OCI-LY3 (cell line): ENCODE data around the gene RIMKLB.
"Not testable (repeated sequence)": the region's sequence is repeated elsewhere in the genome, so short reads cannot be mapped to it uniquely, and the experiment has no call there.

Experiments used
- H2AFZ ChIP-seq: fragments of 200-600, 300-600 bp; shearing (Covaris generic); 2 replicates; pipeline ENCODE4 v1.6.0; 2014; ENCODE audit warnings: antibody characterized with exemption, low read depth, low read length
- H3K27ac ChIP-seq: fragments of 200-600, 300-600 bp; sonication (generic); 2 replicates; pipeline ENCODE4 v1.5.1; 2014; ENCODE audit warnings: mild to moderate bottlenecking, low read length, moderate library complexity, mixed read lengths
- H3K27me3 ChIP-seq: fragments of 200-600, 300-600 bp; sonication (generic); 2 replicates; pipeline ENCODE4 v1.6.1; 2014; ENCODE audit warnings: low read depth, low read length, mixed read lengths
- H3K36me3 ChIP-seq: fragments of 200-600, 300-600 bp; sonication (generic); replicated peaks from 2 replicates; pipeline ENCODE3; 2014; ENCODE audit warnings: low read depth, low read length, mixed read lengths
- H3K4me1 ChIP-seq: fragments of 300-600, 200-600 bp; sonication (generic); 2 replicates; pipeline ENCODE4 v1.6.1; 2014; ENCODE audit warnings: low read length, mixed read lengths
- H3K4me2 ChIP-seq: fragments of 200-600, 300-600 bp; sonication (generic); 2 replicates; pipeline ENCODE4 v1.6.1; 2014; ENCODE audit warnings: low read length, mixed read lengths
- H3K4me3 ChIP-seq: fragments of 300-600, 200-600 bp; sonication (generic); 2 replicates; pipeline ENCODE4 v1.5.1; 2014; ENCODE audit warnings: antibody characterized with exemption, mild to moderate bottlenecking, low read length, moderate library complexity
- H3K79me2 ChIP-seq: fragments of 300-600, 200-600 bp; shearing (Covaris generic); 2 replicates; pipeline ENCODE4 v1.6.1; 2014; ENCODE audit warnings: mild to moderate bottlenecking, low read length, mixed read lengths
- H3K9ac ChIP-seq: fragments of 300-600, 200-600 bp; shearing (Covaris generic); 2 replicates; pipeline ENCODE4 v1.6.0; 2014; ENCODE audit warnings: mild to moderate bottlenecking, low read length, moderate library complexity
- H3K9me3 ChIP-seq: fragments of 200-600, 300-600 bp; shearing (Covaris generic); 2 replicates; pipeline ENCODE4 v1.6.1; 2014; ENCODE audit warnings: low read length, mixed read lengths; ENCODE audit not compliant: insufficient read depth
- H4K20me1 ChIP-seq: fragments of 200-600, 300-600 bp; sonication (generic); 2 replicates; pipeline ENCODE4 v1.6.1; 2016; ENCODE audit warnings: low read length, mixed read lengths; ENCODE audit not compliant: insufficient read depth
- EZH2phosphoT487 ChIP-seq: fragments of 200-600 bp; shearing (Covaris generic); IDR thresholded peaks from 2 replicates; pipeline ENCODE4 v1.6.1; 2018; ENCODE audit warnings: antibody characterized with exemption, mixed run types, low read depth
- TF ChIP-seq, protein P1 (sequence below): fragments of 200-600, 300-600 bp; sonication (generic); IDR thresholded peaks from 2 replicates; pipeline ENCODE4 v1.5.1; 2014; ENCODE audit warnings: antibody characterized with exemption, low read length, low read depth

RIMKLB gene

DNA sequence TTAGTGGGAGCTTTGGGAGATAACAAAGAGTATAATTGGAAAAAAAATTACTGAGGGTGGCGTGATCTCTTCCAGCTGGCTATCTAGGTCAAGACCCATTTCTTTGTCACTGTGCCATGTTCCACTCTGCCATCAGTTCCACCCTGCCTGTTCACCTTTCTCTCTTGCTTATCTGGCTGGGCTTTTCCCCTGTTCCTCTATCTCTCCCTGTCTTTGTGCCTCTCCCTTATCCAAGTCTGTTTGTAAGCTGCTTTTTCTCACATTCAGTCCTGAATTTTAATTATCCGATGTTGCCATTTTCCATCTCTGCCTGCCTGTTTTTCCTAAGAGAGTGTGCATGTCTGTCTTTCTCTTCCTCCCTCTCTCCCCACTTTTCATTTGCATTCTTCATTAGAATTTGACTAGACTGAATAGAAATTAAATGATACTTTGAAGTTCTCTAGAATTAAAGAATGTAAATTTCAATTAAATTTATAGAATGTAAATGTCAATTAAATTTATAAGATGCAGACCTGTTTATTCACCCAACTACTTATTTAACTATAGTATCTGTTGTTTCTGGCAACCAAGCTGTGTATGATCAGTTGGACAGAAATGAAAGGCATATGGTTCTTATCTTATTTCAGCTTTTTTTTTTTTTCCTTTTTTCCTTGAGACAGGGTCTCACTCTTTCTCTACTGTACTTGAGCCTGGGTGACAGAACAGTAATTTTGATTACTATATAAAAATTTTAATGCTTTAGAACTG, 83.8 kb downstream of the RIMKLB start:
- H3K9me3 ChIP-seq = no peaks in the 10 kb centered on the region
- no peak overlapping the region for H3K4me3 ChIP-seq
- TF ChIP-seq EZH2phosphoT487 = no peak
- TF ChIP-seq, protein P1, sequence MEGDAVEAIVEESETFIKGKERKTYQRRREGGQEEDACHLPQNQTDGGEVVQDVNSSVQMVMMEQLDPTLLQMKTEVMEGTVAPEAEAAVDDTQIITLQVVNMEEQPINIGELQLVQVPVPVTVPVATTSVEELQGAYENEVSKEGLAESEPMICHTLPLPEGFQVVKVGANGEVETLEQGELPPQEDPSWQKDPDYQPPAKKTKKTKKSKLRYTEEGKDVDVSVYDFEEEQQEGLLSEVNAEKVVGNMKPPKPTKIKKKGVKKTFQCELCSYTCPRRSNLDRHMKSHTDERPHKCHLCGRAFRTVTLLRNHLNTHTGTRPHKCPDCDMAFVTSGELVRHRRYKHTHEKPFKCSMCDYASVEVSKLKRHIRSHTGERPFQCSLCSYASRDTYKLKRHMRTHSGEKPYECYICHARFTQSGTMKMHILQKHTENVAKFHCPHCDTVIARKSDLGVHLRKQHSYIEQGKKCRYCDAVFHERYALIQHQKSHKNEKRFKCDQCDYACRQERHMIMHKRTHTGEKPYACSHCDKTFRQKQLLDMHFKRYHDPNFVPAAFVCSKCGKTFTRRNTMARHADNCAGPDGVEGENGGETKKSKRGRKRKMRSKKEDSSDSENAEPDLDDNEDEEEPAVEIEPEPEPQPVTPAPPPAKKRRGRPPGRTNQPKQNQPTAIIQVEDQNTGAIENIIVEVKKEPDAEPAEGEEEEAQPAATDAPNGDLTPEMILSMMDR = no peak
- no peaks in the 10 kb centered on the region for H3K79me2 ChIP-seq
- H3K27me3 ChIP-seq = no peaks in the 10 kb centered on the region
- H3K4me2 ChIP-seq = no peak overlapping the region
- no peak overlapping the region for H3K9ac ChIP-seq
- peaks cover 5% of the 10 kb centered on the region for H3K36me3 ChIP-seq
- no peaks in the 10 kb centered on the region for H4K20me1 ChIP-seq
- no peak overlapping the region for H3K27ac ChIP-seq
- H2AFZ ChIP-seq = no peak overlapping the region
- no peaks in the 10 kb centered on the region for H3K4me1 ChIP-seq

DNA sequence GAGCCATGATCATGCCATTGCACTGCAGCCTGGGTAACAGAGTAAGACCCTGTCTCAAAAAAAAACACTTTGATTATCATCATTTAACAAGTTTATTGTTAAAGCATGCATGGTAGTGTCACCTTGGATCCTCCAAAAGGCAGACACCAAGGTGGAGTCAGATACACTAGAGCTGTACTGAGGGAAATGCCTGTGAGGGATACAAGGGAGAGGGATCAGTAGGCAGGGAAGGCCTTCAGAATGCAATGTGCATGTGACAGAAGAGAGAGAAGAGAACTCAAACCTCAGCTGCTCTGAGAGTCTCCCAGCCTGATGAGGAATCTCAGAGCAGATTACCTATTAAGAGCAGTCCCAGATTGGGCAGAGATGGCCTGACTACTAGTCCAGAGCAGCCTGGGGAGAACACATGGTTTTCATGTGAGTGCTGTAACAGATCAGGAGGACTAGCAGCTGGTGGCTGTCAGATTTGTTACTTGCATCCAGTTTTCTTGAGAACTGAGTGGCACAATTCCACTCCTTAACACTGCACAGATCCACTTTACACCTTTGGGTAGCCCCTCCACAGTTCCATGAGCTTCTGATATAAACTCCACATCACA, 86.6 kb downstream of the RIMKLB start:
- H3K4me2 ChIP-seq = no peak overlapping the region
- H3K9ac ChIP-seq = no peak overlapping the region
- no peaks in the 10 kb centered on the region for H3K27me3 ChIP-seq
- peaks cover 5% of the 10 kb centered on the region for H3K36me3 ChIP-seq
- no peaks in the 10 kb centered on the region for H3K4me1 ChIP-seq
- H2AFZ ChIP-seq = no peak overlapping the region
- no peaks in the 10 kb centered on the region for H4K20me1 ChIP-seq
- no peaks in the 10 kb centered on the region for H3K9me3 ChIP-seq
- no peak overlapping the region for H3K27ac ChIP-seq
- TF ChIP-seq EZH2phosphoT487 = no peak
- TF ChIP-seq, protein P1 = no peak
- H3K79me2 ChIP-seq = no peaks in the 10 kb centered on the region
- H3K4me3 ChIP-seq = no peak overlapping the region

DNA sequence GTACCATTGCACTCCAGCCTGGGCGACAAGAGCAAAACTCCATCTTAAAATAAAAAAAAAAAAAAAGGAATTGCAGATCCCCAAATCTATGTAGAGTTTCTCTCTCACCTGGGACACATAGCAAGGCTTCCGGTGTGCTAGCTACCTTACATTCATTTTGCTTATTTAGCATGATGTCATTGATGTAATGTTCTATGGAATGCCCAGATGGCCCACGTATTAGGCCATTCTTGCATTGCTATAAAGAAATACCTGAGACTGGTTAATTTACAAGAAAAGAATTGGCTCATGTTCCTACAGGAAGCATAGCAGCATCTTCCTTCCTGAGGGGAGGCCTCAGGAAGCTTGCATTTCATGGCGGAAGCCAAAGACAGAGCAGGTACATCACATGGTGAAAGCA, 87.7 kb downstream of the RIMKLB start:
- TF ChIP-seq EZH2phosphoT487 = no peak
- TF ChIP-seq, protein P1 = no peak
- H3K27ac ChIP-seq = no peak overlapping the region
- no peaks in the 10 kb centered on the region for H3K9me3 ChIP-seq
- no peak overlapping the region for H3K4me3 ChIP-seq
- H4K20me1 ChIP-seq = no peaks in the 10 kb centered on the region
- H2AFZ ChIP-seq = no peak overlapping the region
- no peak overlapping the region for H3K9ac ChIP-seq
- no peaks in the 10 kb centered on the region for H3K79me2 ChIP-seq
- H3K36me3 ChIP-seq = peaks cover 5% of the 10 kb centered on the region
- no peaks in the 10 kb centered on the region for H3K4me1 ChIP-seq
- H3K4me2 ChIP-seq = no peak overlapping the region
- H3K27me3 ChIP-seq = no peaks in the 10 kb centered on the region

DNA sequence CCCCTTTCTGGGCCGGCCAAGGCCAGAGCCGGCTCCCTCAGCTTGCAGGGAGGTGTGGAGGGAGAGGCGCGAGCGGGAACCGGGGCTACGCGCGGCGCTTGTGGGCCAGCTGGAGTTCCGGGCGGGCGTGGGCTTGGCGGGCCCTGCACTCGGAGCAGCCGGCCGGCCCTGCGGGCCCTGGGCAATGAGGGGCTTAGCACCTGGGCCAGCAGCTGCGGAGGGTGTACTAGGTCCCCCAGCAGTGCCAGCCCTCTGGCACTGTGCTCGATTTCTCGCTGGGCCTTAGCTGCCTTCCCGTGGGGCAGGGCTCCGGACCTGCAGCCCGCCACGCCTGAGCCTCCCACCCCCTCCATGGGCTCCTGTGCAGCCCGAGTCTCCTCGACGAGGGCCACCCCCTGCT, 89.4 kb downstream of the RIMKLB start:
- H3K4me2 ChIP-seq, H4K20me1 ChIP-seq, H3K9ac ChIP-seq, H3K36me3 ChIP-seq, H3K4me1 ChIP-seq, H3K27me3 ChIP-seq, H3K9me3 ChIP-seq, H3K79me2 ChIP-seq, H2AFZ ChIP-seq, H3K4me3 ChIP-seq, H3K27ac ChIP-seq: not testable (repeated sequence)

DNA sequence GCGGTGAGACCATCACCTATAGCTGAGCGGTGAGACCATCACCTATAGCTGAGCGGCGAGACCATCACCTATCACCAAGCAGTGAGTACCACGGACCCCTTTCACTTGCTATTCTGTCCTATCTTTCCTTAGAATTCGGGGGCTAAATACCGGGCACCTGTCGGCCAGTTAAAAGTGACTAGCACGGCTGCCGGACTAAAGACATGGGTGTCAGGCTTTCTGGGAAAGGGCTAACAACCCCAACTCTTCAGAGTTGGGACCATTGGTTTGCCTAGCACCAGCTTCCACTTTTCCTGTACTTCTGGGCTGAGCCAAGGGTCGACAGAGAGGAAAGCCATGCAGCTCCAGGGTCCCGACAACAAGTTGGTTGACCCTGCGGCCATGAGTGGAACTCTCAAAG, 90.9 kb downstream of the RIMKLB start:
- H3K9ac ChIP-seq, H3K4me3 ChIP-seq, H3K4me1 ChIP-seq, H3K9me3 ChIP-seq, H2AFZ ChIP-seq, H3K27me3 ChIP-seq, H3K4me2 ChIP-seq, H3K36me3 ChIP-seq, H4K20me1 ChIP-seq, H3K79me2 ChIP-seq, H3K27ac ChIP-seq: not testable (repeated sequence)

DNA sequence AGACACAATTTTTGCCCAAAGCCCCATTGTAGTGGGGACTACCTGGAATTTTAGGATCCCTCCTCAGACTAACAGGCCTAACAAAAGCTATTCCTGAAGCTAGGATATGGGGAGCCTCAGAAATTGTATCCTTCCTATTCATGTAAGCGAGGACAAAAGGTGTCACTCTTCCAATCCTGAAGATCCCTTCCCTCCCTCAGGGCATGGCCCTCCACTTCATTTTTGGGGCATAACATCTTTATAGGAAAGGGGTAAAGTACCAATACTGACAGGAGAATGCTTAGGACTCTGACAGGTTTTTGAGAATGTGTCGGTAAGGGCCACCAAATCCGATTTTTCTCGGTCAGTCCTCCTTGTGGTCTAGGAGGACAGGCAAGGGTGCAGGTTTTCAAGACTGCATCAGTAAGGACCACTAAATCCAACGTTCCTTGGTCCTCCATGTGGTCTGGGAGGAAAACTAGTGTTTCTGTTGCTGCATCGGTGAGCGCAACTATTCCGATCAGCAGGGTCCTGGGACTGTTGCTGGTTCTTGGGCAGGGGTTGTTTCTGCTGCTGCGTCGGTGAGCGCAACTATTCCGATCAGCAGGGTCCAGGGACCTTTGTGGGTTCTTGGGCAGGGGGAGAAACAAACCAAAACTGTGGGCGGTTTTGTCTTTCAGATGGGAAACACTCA, 91.7 kb downstream of the RIMKLB start:
- H2AFZ ChIP-seq, H3K36me3 ChIP-seq, H3K27me3 ChIP-seq, H3K79me2 ChIP-seq, H3K27ac ChIP-seq, H3K9me3 ChIP-seq, H3K4me1 ChIP-seq, H3K4me3 ChIP-seq, H3K4me2 ChIP-seq, H4K20me1 ChIP-seq, H3K9ac ChIP-seq: not testable (repeated sequence)

DNA sequence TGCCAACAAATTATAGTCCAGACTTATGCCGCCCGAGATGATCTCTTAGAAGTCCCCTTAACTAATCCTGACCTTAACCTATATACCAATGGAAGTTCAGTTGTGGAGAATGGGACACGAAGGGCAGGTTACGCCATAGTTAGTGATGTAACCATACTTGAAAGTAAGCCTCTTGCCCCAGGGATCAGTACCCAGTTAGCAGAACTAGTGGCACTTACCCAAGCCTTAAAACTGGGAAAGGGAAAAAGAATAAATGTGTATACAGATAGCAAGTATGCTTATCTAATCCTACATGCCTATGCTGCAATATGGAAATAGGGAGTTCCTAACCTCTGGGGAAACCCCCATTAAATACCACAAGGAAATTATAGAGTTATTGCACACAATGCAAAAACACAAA, 95.4 kb downstream of the RIMKLB start:
- not testable (repeated sequence) for H3K9me3 ChIP-seq, H3K27me3 ChIP-seq, H3K36me3 ChIP-seq, H3K4me3 ChIP-seq, H3K27ac ChIP-seq, H2AFZ ChIP-seq, H3K4me2 ChIP-seq, H3K79me2 ChIP-seq, H3K4me1 ChIP-seq, H3K9ac ChIP-seq, H4K20me1 ChIP-seq
